Fibroblast of mammary gland (primary cell): ENCODE results near the gene FRAS1.

Experiments used
- DNase-seq: peaks from one replicate; pipeline ENCODE4 v3.0.0-alpha.2; 2010; ENCODE audit warnings: low read depth
- H3K4me3 ChIP-seq: 2 replicates; pipeline ENCODE4 v1.5.1; 2011; ENCODE audit warnings: low read depth, mild to moderate bottlenecking, low read length, moderate library complexity; ENCODE audit not compliant: control insufficient read depth
- TF ChIP-seq, protein P1 (sequence below): conservative IDR thresholded peaks from 2 replicates; pipeline ENCODE4 v1.5.1; 2011; ENCODE audit warnings: low read depth, low read length, inconsistent platforms; ENCODE audit not compliant: control insufficient read depth, insufficient read depth

Gene FRAS1

DNA sequence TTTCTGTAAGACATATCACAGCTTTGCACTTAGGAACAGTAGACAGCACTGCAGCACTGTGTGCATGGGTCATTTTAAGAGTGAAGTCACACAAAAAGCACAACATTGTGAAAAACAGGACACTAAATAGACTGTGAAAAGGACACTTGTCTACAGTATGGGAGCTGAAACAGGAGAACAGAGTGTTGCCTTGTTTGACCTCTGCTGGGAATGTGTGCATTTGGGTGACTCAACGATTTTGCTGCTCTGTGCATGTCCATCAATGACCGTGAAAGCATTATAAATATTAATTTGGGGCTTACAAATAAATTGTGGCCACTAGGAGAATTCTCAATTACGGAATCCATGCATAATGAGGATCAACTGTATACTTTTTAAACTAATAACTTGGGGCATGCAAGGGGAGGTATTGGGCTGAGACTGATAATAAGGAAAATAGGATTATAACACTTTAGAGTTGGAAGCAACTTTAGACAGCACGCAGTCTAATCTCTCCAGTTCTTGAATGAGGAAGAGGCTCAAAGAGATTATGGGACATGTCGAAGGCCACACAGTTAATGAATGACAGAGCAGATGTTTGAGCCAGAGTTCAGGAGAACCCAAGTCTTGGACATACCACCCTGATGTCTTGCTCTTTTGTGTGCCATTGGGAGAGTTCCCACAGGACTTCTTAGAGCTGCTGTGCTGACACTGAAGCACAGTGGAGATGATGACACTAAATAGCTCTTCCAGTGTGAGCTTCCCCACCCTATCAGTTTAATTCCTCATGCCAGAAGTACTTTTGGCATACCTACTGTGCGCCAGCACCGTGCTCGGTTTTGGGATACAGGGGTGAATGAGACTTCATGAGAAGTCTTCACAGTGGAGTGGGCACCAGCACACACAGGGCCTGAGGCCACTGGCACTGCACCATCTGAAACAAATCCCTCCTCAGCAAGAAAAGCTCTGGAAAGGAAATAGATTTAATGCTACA, 79.3 kb downstream of the FRAS1 start:
- DNase-seq: peak; percentile 10
- TF ChIP-seq, protein P1, sequence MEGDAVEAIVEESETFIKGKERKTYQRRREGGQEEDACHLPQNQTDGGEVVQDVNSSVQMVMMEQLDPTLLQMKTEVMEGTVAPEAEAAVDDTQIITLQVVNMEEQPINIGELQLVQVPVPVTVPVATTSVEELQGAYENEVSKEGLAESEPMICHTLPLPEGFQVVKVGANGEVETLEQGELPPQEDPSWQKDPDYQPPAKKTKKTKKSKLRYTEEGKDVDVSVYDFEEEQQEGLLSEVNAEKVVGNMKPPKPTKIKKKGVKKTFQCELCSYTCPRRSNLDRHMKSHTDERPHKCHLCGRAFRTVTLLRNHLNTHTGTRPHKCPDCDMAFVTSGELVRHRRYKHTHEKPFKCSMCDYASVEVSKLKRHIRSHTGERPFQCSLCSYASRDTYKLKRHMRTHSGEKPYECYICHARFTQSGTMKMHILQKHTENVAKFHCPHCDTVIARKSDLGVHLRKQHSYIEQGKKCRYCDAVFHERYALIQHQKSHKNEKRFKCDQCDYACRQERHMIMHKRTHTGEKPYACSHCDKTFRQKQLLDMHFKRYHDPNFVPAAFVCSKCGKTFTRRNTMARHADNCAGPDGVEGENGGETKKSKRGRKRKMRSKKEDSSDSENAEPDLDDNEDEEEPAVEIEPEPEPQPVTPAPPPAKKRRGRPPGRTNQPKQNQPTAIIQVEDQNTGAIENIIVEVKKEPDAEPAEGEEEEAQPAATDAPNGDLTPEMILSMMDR: no peak
- no peak overlapping the region for H3K4me3 ChIP-seq

GRCh38 chr4:78137532-78137931, 80.4 kb downstream of the FRAS1 start:
- H3K4me3 ChIP-seq: no peak overlapping the region
- TF ChIP-seq, protein P1: no peak
- DNase-seq: peak; percentile 30

DNA sequence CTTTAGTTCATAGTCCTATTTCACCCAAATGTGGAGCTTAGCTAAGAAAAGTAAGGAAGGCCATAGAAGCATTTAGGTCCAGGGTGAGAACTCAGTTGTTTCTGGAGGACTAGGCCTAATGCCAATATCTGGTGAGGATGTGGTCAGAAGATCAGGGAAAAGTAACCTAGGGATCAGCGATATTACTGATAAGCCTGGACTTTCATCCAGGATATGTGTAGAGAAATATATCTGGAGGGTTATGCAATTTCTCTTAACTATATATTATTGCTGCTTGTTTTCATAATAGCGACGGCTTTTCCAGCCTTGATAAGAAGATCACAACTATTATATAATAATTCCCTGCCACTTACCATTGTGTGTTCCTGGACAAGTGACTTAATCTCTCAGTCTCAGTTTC, 81.1 kb downstream of the FRAS1 start:
- TF ChIP-seq, protein P1: no peak
- H3K4me3 ChIP-seq: no peak overlapping the region
- DNase-seq: no peak

DNA sequence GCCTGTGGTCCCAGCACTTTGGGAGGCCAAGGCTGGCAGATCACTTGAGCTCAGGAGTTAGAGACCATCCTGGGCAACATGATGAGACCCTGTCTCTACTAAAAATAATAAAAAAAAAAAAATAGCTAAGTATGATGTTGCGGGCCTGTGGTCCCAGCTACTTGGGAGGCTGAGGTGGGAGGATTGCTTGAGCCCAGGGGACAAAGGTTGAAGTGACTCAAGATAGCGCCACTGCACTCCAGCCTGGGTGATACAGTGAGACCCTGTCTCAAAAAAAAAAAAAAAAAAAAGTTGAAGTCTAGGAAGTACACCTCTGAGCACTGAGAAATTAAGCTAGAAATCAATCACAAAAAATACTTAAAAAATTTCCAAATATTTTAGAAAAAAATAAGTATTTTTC, 86.5 kb downstream of the FRAS1 start:
- TF ChIP-seq, protein P1: no peak
- DNase-seq: no peak
- H3K4me3 ChIP-seq: no peak overlapping the region

DNA sequence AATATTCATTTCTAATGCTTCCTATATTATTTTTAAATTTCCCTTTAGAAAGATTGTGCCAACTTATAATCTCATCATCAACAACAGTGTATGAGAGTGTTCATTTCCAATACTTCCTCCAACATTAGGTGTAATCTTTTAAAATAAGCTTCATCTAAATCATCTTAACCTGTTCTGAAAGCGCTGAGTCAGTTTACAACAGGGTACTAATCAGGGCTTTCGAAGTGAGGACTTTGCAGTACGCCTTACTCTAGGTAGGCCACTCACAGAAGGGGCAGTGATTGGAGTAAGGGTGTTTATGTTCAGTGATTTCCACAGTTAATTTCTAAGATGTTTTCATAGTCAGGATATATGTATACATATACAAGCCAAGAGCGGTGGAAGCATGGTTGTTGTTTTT, 87.9 kb downstream of the FRAS1 start:
- DNase-seq: no peak
- TF ChIP-seq, protein P1: no peak
- H3K4me3 ChIP-seq: no peak overlapping the region

GRCh38 chr4:78145622-78146021, 88.5 kb downstream of the FRAS1 start:
- DNase-seq: no peak
- H3K4me3 ChIP-seq: no peak overlapping the region
- TF ChIP-seq, protein P1: no peak
